Measurements from ENCODE around the gene MSRB3. TPM values are rescaled to one million over a fixed set of nuclear protein-coding genes. Genes with fewer than 3 reads are reported as not detected.
A peak's percentile ranks its signal among the peaks of the same experiment; 100 is the strongest.

MSRB3 gene
- total RNA-seq, 1 donor = 55.1 TPM

DNA sequence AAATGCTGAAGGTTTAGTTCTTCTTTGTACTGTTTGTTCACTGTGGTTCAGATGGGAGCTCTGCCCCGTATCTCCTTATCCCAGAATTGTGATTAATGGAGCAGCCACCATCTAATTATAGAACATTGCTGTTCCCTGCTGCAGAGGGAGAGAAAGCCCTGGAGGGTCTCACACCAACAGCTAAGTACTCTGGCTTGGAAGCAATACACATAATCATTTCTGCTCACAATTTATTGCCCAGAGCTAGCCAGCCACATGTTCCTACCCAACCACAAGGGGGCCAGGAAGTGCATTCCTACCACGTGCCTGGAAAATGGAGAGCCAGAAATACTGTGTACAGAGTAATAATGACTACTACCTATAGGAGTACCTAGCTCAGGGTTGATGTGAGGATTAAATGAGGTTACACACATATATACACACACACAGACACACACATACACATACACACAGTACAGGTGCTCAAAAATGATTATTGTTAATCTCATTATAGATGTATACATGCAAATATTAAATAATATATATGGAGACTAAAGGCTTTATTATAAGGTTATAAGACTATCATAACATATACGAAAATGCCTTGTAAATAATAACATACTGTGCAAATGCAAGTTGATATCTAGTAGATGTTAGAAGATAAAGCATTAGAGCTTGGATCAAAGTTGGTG, 22.3 kb downstream of the MSRB3 start:
- no peak overlapping the region for H3K4me3 ChIP-seq (ENCODE audit: low read depth, low read length)
- TF ChIP-seq, protein P1, sequence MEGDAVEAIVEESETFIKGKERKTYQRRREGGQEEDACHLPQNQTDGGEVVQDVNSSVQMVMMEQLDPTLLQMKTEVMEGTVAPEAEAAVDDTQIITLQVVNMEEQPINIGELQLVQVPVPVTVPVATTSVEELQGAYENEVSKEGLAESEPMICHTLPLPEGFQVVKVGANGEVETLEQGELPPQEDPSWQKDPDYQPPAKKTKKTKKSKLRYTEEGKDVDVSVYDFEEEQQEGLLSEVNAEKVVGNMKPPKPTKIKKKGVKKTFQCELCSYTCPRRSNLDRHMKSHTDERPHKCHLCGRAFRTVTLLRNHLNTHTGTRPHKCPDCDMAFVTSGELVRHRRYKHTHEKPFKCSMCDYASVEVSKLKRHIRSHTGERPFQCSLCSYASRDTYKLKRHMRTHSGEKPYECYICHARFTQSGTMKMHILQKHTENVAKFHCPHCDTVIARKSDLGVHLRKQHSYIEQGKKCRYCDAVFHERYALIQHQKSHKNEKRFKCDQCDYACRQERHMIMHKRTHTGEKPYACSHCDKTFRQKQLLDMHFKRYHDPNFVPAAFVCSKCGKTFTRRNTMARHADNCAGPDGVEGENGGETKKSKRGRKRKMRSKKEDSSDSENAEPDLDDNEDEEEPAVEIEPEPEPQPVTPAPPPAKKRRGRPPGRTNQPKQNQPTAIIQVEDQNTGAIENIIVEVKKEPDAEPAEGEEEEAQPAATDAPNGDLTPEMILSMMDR (IDR thresholded peaks at IDR 0.05; ENCODE audit: insufficient read depth, low read length) = peak; percentile 49
- DNase-seq (ENCODE audit: low read depth) = peak; percentile 19

DNA sequence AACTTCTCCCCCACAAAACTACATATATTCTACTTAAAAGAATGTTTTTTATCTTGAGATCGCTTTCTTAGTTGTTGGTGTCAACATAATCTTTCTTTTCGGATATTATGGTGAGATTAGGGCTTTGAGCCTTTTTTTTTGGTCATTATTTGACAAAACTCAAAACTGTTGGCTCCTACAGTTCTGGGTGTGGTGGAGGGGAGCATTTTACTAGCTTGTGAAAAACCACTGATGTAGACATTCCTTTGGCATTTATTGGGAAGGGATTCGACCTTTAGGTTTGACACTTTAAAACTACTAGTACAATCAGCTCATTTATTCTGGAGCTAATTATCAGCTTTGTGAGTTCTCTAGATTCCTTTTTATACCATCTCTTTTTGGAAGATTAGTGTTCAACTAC, 24.4 kb downstream of the MSRB3 start:
- TF ChIP-seq, protein P1 (IDR thresholded peaks at IDR 0.05; ENCODE audit: insufficient read depth, low read length) = no peak
- no peak overlapping the region for H3K4me3 ChIP-seq (ENCODE audit: low read depth, low read length)
- no peak for DNase-seq (ENCODE audit: low read depth)

DNA sequence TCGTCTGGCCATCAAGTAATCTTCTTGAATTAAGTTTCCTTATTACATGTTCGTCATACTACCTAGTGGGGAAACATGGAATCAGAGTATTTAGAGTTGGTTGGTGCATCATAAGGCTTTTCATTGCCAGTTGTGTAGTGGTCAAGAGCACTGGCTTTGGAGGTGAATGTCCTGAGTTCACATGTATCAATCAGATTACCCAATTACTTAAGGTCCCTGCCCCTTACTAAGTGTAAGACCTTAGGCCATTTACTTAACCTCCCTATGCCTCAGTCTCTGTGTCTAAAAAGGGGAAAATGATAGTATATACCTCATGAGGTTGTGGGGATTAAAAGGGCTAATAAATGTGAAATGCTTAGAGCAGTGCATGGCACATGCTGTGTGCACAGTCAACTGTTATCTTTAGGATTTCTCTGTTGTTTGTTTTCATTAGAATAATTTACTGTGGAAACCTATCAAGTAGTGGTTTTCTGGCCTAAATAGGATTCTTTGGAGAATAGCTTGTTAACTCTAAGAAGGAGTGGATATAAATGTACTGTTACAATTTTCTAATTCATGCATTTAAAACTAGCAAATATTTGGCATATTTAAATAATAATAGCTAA, 27.0 kb downstream of the MSRB3 start:
- H3K4me3 ChIP-seq (ENCODE audit: low read depth, low read length) = no peak overlapping the region
- DNase-seq (ENCODE audit: low read depth) = no peak
- TF ChIP-seq, protein P1 (IDR thresholded peaks at IDR 0.05; ENCODE audit: insufficient read depth, low read length) = no peak

DNA sequence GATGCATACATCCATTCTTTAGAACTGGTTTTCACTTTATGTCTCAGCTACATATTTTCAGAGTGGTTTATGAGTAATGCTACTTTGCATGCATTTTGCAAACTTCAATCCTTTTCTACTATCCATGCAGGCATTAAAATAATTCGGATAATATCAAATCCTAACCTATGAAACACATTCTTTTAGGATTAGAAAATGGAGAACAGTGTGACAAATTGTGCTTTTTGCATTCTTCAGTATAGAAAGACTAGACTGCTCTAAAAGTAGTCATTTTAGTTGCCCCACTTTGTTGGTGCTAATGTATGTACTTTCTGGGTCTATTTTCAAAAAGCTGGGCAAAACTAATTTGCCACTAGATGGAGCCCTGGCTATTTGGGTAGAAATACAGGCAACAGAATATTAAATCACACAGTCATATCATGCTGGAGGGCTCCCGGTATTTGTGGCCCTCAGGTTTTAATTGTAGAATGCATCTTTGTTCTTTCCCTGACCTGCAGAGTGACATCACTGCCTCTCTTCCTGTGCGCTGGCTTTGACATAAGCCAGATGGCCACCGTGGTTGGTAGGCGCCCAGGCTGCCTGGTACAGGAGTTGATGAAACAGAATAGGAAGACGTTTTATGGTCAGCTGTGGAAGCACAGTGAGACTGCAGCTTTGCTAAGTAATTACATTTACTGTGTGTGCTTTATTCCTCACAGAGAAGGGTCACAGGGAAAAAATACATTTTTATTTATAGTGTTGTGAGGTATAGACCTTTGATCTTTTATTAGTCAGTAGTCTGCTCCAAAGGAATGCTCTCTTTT, 28.1 kb downstream of the MSRB3 start:
- DNase-seq (ENCODE audit: low read depth) = peak; percentile 76
- no peak overlapping the region for H3K4me3 ChIP-seq (ENCODE audit: low read depth, low read length)
- TF ChIP-seq, protein P1 (IDR thresholded peaks at IDR 0.05; ENCODE audit: insufficient read depth, low read length) = peak; percentile 61

DNA sequence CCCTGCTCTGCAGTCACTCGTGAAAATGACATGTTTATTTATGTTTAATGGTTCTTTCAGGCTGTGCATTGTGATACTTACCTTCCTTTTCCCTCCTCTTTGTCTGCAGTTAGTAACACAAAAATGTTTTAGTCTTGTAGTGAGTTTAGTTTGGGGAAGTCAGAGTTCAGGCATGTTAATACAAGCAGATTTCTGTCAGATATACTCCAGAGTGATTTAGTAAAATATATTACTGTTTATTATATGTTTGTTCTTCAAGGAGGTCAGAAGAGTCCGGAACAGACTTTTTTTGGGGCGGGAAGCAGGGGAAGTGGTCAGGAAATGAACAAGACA, 28.7 kb downstream of the MSRB3 start:
- no peak overlapping the region for H3K4me3 ChIP-seq (ENCODE audit: low read depth, low read length)
- DNase-seq (ENCODE audit: low read depth) = no peak
- TF ChIP-seq, protein P1 (IDR thresholded peaks at IDR 0.05; ENCODE audit: insufficient read depth, low read length) = no peak

DNA sequence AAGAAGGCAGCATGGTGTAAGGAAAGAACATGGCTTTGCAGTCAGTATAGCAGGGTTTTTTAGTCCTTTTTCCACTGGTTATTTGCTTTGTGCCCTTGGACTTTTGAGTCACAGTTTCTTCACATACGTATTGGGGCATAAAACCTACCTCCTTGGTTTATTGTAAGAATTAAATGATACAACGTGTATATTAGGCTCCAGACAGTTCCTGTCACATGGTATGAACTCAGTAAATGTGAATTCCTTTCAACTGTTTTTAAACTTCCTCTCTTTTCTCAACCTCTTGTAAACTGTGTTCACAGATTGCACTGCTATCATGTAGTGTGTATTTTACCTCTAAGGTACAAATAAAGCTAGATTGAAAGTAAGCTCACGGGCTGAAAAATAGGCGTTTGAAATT, 29.5 kb downstream of the MSRB3 start:
- DNase-seq (ENCODE audit: low read depth) = peak; percentile 32
- H3K4me3 ChIP-seq (ENCODE audit: low read depth, low read length) = no peak overlapping the region
- TF ChIP-seq, protein P1 (IDR thresholded peaks at IDR 0.05; ENCODE audit: insufficient read depth, low read length) = no peak
